HCT116 (cell line): ENCODE results near the gene RALGPS2.

Experiments
- EZH2phosphoT487 ChIP-seq: fragments of 200-600 bp; IDR thresholded peaks from 2 replicates; pipeline ENCODE4 v1.6.1; 2018; ENCODE audit warnings: antibody characterized with exemption, borderline replicate concordance
- POLR2AphosphoS5 ChIP-seq: IDR thresholded peaks from 2 replicates; pipeline ENCODE4 v1.6.1; 2011; ENCODE audit warnings: mild to moderate bottlenecking, low read depth, low read length, moderate library complexity
- YY1 ChIP-seq: IDR thresholded peaks from 2 replicates; pipeline ENCODE4 v1.6.1; 2011; ENCODE audit warnings: low read length, low read depth, moderate library complexity, mild to moderate bottlenecking; ENCODE audit not compliant: insufficient replicate concordance; ENCODE audit errors: extremely low read depth
- TF ChIP-seq, protein P1 (sequence below), 3 experiments: fragments of 200-600 bp in 1 of 3; sonication (generic) in 1 of 3; IDR thresholded peaks in 2 of 3; conservative IDR thresholded peaks in 1 of 3; 2 replicates each; pipeline ENCODE4 v1.5.1; 2012 to 2017; ENCODE audit warnings: low read depth in 2 of 3, low read length in 2 of 3, antibody characterized with exemption in 1 of 3, borderline replicate concordance in 1 of 3, control low read depth in 1 of 3, mild to moderate bottlenecking in 1 of 3, mixed read lengths in 1 of 3, mixed run types in 1 of 3, moderate library complexity in 1 of 3; ENCODE audit not compliant: insufficient read depth in 1 of 3
- TF ChIP-seq, protein P2 (sequence below): IDR thresholded peaks from 2 replicates; pipeline ENCODE4 v1.6.1; 2012; ENCODE audit warnings: low read depth
- TF ChIP-seq, protein P3 (sequence below): IDR thresholded peaks from 2 replicates; pipeline ENCODE4 v1.6.1; 2012

- TF ChIP-seq, protein P1, sequence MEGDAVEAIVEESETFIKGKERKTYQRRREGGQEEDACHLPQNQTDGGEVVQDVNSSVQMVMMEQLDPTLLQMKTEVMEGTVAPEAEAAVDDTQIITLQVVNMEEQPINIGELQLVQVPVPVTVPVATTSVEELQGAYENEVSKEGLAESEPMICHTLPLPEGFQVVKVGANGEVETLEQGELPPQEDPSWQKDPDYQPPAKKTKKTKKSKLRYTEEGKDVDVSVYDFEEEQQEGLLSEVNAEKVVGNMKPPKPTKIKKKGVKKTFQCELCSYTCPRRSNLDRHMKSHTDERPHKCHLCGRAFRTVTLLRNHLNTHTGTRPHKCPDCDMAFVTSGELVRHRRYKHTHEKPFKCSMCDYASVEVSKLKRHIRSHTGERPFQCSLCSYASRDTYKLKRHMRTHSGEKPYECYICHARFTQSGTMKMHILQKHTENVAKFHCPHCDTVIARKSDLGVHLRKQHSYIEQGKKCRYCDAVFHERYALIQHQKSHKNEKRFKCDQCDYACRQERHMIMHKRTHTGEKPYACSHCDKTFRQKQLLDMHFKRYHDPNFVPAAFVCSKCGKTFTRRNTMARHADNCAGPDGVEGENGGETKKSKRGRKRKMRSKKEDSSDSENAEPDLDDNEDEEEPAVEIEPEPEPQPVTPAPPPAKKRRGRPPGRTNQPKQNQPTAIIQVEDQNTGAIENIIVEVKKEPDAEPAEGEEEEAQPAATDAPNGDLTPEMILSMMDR (IDR thresholded peaks at IDR 0.05 in 2 of 3, conservative IDR thresholded peaks at IDR 0.05 in 1 of 3; ENCODE audit: borderline replicate concordance in 1 of 3, insufficient read depth in 1 of 3, low read depth in 2 of 3, low read length in 2 of 3): no peak
- TF ChIP-seq, protein P2, sequence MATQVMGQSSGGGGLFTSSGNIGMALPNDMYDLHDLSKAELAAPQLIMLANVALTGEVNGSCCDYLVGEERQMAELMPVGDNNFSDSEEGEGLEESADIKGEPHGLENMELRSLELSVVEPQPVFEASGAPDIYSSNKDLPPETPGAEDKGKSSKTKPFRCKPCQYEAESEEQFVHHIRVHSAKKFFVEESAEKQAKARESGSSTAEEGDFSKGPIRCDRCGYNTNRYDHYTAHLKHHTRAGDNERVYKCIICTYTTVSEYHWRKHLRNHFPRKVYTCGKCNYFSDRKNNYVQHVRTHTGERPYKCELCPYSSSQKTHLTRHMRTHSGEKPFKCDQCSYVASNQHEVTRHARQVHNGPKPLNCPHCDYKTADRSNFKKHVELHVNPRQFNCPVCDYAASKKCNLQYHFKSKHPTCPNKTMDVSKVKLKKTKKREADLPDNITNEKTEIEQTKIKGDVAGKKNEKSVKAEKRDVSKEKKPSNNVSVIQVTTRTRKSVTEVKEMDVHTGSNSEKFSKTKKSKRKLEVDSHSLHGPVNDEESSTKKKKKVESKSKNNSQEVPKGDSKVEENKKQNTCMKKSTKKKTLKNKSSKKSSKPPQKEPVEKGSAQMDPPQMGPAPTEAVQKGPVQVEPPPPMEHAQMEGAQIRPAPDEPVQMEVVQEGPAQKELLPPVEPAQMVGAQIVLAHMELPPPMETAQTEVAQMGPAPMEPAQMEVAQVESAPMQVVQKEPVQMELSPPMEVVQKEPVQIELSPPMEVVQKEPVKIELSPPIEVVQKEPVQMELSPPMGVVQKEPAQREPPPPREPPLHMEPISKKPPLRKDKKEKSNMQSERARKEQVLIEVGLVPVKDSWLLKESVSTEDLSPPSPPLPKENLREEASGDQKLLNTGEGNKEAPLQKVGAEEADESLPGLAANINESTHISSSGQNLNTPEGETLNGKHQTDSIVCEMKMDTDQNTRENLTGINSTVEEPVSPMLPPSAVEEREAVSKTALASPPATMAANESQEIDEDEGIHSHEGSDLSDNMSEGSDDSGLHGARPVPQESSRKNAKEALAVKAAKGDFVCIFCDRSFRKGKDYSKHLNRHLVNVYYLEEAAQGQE: no peak
- TF ChIP-seq EZH2phosphoT487: no peak
- no peak for TF ChIP-seq POLR2AphosphoS5
- TF ChIP-seq, protein P3, sequence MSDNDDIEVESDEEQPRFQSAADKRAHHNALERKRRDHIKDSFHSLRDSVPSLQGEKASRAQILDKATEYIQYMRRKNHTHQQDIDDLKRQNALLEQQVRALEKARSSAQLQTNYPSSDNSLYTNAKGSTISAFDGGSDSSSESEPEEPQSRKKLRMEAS: no peak
- TF ChIP-seq YY1: no peak
These were observed 233.4 kb downstream of the RALGPS2 start for GRCh38 chr1:178958491-178958890.
